Measurements from ENCODE around the gene CCDC12.
A peak's percentile ranks its signal among the peaks of the same experiment; 100 is the strongest.

The CCDC12 gene

DNA sequence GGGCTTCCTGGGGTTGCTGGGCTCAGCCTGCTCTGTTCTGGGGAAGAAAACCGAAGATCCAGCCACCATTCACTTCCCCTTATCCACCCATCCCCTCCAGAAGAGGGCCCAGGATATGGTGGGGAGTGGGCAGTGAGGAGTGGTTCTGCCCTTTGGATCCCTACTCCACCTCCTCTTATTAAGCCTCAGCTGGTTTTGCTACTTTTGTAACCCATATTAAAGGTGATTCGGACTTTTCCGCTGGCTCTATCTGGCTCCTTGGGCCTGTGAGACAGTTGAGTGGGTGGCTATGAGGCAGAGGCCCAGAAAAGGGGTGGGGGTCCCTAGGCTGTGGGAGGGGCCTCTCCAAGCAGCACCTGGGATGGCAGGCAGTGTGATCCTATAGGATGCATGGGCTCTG is 36.7 kb upstream of the CCDC12 start:
- TF ChIP-seq POLR2A (IDR thresholded peaks at IDR 0.05; ENCODE audit: low read depth, low read length) (no peak), TAF1 (IDR thresholded peaks at IDR 0.05; ENCODE audit: borderline replicate concordance, low read depth, low read length) (no peak), POLR2AphosphoS5 (IDR thresholded peaks at IDR 0.05; ENCODE audit: low read depth, low read length) (no peak)
- no peak for DNase-seq (ENCODE audit: insufficient read length)
- FAIRE-seq, result no peak

DNA sequence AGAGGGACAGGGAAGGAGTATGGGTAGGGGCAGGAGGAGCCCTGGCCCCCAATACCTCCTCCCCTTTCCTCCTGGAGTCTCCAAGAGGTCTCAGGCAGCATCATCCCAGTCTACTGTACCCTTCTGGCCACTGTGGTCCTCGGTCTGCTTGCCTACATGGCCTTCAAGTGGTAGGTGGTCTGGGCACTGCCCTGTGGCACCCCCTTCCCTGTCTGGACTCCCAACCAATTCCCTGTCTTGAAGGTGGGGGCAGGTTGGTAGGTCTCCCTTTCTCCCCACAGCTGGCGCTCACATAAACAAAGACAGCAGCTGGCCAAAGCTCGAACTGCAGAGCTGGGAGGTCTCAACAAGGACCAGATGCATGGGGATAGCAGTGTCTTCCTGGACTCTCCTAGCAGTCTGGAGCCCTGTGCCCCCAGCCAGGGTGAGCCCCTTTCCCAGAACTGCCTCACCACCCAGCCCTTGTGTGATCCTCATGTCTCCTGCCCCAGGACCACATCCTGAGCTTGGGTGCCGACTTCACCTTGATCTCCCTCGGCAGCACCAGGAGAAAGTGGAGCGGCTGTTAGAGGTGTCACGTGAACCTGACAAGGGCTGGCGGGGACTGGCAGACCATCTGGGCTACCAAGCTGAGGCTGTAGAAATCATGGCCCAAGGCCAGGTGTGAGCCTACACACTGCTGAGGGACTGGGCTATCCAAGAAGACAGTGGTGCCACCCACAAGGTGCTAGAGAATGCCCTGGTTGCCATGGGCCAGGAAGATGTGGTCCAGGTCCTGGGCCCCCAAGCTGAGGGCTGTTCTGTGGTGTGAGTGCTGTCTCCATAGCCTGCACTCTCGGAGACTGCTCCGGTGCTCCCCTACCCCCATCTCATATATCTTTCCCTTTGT is 36.0 kb upstream of the CCDC12 start:
- no peak for FAIRE-seq
- no peak for TF ChIP-seq POLR2A (IDR thresholded peaks at IDR 0.05; ENCODE audit: low read depth, low read length)
- no peak for TF ChIP-seq TAF1 (IDR thresholded peaks at IDR 0.05; ENCODE audit: borderline replicate concordance, low read depth, low read length)
- TF ChIP-seq POLR2AphosphoS5 (IDR thresholded peaks at IDR 0.05; ENCODE audit: low read depth, low read length), result no peak
- DNase-seq (ENCODE audit: insufficient read length), result no peak

DNA sequence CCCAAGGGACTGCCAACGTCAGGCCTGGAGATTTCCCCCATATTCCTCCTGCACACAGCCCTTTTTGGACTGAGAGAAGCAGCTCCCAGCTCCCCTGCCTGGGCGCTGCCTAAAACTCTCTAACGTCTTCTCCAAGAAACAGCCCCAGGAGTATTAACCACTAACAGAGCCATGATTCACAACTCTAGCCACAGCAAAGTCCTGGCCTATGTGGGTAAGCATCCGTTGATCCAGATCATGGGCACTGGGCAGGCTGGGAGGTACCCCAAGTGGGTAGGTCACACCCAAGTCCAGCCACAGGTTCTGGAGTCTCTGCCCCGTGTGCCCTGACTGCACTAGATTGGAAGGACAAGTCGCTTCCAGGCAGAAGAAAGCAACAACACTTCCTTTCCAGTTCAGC is 34.8 kb upstream of the CCDC12 start:
- FAIRE-seq, result no peak
- no peak for TF ChIP-seq POLR2A (IDR thresholded peaks at IDR 0.05; ENCODE audit: low read depth, low read length)
- TF ChIP-seq POLR2AphosphoS5 (IDR thresholded peaks at IDR 0.05; ENCODE audit: low read depth, low read length), result no peak
- no peak for TF ChIP-seq TAF1 (IDR thresholded peaks at IDR 0.05; ENCODE audit: borderline replicate concordance, low read depth, low read length)
- DNase-seq (ENCODE audit: insufficient read length), result no peak

DNA sequence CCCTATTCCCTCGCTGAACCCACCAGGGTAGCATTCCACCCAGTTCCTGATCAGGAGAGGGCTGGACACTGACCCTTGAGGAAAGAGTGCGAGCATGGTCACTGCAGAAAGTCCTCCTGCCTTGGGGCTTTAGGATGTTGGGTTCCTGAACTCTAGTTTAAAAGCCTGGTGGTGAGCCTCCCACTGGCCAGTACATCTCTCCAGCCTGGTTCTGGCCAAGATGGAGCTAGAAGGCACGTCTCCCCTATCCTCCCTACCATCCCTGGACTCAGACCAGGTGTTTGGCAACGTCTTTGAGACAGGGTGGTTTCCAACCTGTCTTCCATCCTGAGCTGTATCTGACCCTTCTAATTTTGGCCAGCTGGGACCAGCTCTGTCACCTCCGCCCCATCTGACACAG is 34.4 kb upstream of the CCDC12 start:
- DNase-seq (ENCODE audit: insufficient read length), result no peak
- FAIRE-seq, result no peak
- no peak; the same call in 1 of the 2 replicates for TF ChIP-seq POLR2A (IDR thresholded peaks at IDR 0.05; ENCODE audit: low read depth, low read length)
- no peak for TF ChIP-seq TAF1 (IDR thresholded peaks at IDR 0.05; ENCODE audit: borderline replicate concordance, low read depth, low read length)
- TF ChIP-seq POLR2AphosphoS5 (IDR thresholded peaks at IDR 0.05; ENCODE audit: low read depth, low read length), result 0 out of 2 replicates have a peak, but pooled peaks have one; percentile 2

DNA sequence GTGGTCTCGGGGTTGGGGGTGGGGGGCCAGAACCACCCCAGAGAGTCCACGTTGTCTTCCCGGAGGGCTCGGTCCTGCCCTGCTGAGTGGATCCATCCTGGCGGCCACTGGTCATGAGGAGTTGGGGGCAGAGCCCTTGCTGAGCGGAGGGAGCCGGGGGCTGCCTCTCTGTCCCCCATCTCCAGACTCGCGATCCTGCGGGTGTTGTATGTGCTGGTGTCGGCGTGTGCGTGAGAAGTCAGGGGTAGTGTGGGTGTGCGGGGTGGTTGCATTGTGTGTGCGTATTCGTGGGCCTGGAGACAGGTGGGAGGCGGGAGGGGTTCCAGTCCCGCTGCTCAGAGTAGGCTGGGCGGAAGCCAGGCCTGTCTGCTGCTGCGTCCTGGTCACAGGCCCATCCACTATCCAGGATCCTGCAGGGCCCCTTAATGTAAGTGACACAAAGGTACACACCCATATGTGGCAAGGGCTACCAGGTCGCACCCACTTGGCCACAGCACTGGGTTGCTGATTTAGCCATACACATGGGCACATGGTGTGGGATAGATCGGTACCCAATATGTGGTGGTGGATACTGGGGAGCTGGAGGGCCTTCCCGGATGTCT is 33.7 kb upstream of the CCDC12 start:
- no peak for TF ChIP-seq POLR2A (IDR thresholded peaks at IDR 0.05; ENCODE audit: low read depth, low read length)
- peak; percentile 49; the same call in 1 of the 2 replicates for TF ChIP-seq POLR2AphosphoS5 (IDR thresholded peaks at IDR 0.05; ENCODE audit: low read depth, low read length)
- FAIRE-seq, result no peak
- DNase-seq (ENCODE audit: insufficient read length), result no peak

DNA sequence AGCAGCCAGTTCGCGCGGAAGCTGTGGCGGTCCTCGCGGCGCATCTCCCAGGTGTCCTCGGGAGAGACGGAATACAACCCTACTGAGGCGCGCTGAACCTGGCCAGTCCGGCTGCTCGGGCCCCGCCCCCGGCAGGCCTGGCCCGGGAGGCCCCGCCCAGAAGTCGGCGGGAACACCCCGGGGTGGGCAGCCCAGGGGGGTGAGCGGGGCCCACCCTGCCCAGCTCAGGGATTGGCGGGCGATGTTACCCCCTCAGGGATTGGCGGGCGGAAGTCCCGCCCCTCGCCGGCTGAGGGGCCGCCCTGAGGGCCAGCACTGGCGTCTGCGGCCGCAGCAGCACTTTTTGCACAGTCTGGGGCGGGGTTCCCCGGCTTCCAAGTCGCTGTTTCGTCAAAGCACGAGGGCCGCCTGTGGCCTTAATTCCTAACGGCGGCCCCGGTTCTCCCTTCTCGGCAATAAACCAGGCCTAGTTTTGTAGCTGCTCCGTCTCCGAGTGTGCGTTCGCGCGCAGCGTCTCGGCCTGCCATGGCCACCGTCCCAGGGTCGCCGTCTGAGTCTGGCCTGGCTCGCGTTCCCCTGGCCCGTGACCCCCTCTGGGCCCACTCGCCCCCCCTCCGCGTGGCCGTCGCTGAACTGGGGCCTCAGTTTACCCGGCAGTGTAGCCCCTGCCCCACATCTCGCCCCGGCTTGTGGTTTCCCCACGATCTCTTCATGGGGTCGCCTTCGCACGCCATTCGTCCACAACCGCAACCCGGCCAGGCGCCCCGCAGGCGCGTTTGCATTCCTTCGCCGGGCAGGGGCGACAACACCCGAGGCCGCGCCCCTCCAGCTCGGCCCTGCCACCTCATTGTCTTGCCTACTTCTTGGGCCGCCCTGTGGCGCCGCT is 32.9 kb upstream of the CCDC12 start:
- no peak for TF ChIP-seq POLR2A (IDR thresholded peaks at IDR 0.05; ENCODE audit: low read depth, low read length)
- no peak for TF ChIP-seq POLR2AphosphoS5 (IDR thresholded peaks at IDR 0.05; ENCODE audit: low read depth, low read length)
- no peak for TF ChIP-seq TAF1 (IDR thresholded peaks at IDR 0.05; ENCODE audit: borderline replicate concordance, low read depth, low read length)
- peak; percentile 95 for FAIRE-seq
- DNase-seq (ENCODE audit: insufficient read length), result peak; percentile 95

DNA sequence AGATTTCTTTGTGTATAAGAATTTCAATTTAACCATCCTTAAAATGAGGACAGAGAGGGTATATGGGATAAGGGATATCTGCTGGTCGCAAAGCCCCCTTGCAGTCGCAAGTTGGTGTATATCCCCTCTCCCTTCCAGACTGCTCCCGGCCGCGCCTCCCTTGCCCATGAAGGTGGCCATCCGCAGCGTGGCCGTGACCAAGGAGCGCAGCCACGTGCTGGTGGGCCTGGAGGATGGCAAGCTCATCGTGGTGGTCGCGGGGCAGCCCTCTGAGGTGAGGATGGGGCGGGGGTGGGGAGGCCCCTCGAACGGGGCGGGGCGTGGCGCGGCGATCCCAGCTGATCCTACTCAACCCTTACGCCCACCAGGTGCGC is 32.3 kb upstream of the CCDC12 start:
- TF ChIP-seq POLR2AphosphoS5 (IDR thresholded peaks at IDR 0.05; ENCODE audit: low read depth, low read length), result no peak
- TF ChIP-seq TAF1 (IDR thresholded peaks at IDR 0.05; ENCODE audit: borderline replicate concordance, low read depth, low read length), result no peak
- TF ChIP-seq POLR2A (IDR thresholded peaks at IDR 0.05; ENCODE audit: low read depth, low read length), result no peak; the same call in 1 of the 2 replicates
- DNase-seq (ENCODE audit: insufficient read length) (no peak), FAIRE-seq (no peak)

DNA sequence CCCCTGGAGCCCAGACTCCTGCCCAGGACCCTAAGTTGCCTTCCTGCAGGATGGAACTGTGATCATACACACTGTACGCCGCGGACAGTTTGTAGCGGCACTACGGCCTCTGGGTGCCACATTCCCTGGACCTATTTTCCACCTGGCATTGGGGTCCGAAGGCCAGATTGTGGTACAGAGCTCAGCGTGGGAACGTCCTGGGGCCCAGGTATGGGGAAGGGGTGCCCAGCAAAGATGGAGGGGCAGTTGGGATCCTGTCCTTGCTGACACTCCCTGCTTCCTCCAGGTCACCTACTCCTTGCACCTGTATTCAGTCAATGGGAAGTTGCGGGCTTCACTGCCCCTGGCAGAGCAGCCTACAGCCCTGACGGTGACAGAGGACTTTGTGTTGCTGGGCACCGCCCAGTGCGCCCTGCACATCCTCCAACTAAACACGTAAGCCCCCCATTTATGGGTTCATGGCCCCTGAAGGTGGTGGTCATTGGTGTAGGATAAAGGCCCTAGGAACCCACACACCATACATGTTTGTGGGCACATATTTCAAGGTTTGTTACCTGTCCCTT is 31.8 kb upstream of the CCDC12 start:
- TF ChIP-seq TAF1 (IDR thresholded peaks at IDR 0.05; ENCODE audit: borderline replicate concordance, low read depth, low read length), result no peak
- TF ChIP-seq POLR2A (IDR thresholded peaks at IDR 0.05; ENCODE audit: low read depth, low read length), result no peak
- TF ChIP-seq POLR2AphosphoS5 (IDR thresholded peaks at IDR 0.05; ENCODE audit: low read depth, low read length), result no peak; the same call in 1 of the 2 replicates
- no peak for FAIRE-seq
- DNase-seq (ENCODE audit: insufficient read length), result no peak

DNA sequence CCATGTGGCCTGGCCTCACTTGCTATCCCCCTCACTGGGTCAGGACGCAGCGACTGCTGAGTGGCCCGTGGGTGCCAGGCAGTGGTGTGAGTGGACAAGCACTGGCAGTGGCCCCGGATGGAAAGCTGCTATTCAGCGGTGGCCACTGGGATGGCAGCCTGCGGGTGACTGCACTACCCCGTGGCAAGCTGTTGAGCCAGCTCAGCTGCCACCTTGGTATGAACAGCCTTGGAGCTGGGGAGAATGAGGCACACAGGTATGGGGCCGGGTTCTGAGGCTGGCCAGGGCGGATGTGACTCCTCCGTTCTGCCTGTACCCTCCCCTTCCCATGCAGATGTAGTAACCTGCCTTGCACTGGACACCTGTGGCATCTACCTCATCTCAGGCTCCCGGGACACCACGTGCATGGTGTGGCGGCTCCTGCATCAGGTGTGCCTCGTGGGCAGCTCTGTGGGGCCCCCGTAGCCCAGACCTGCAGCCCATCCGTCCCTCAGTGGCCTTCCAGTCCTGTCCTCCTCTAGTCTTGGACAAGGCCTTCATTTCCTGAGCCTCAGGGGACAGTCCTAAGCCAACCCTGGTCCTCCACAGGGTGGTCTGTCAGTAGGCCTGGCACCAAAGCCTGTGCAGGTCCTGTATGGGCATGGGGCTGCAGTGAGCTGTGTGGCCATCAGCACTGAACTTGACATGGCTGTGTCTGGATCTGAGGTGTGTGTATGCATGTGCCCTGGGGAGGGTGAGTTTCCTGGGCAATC is 31.1 kb upstream of the CCDC12 start:
- no peak for DNase-seq (ENCODE audit: insufficient read length)
- FAIRE-seq, result no peak
- TF ChIP-seq TAF1 (IDR thresholded peaks at IDR 0.05; ENCODE audit: borderline replicate concordance, low read depth, low read length) (no peak), POLR2A (IDR thresholded peaks at IDR 0.05; ENCODE audit: low read depth, low read length) (peak; percentile 15; the same call in 1 of the 2 replicates), POLR2AphosphoS5 (IDR thresholded peaks at IDR 0.05; ENCODE audit: low read depth, low read length) (peak; percentile 13)

DNA sequence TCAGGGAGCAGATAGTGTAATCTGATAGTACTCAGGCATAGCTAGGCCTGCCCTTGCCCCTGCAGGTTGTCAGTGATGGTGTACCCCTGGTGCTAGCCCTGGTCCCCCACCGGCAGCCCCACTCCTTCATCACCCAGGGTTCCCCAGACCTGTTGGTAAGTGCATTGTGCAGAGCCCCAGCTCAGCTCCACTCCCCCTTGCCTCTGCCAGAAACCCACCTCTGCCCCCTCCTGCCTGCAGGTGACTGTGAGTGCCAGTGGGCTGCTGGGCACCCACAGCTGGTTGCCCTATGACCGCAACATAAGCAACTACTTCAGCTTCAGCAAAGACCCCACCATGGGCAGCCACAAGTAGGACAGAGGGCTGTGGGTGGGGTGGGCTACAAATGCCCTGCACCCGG is 30.5 kb upstream of the CCDC12 start:
- peak; percentile 11; the same call in 1 of the 2 replicates for TF ChIP-seq POLR2AphosphoS5 (IDR thresholded peaks at IDR 0.05; ENCODE audit: low read depth, low read length)
- no peak for TF ChIP-seq POLR2A (IDR thresholded peaks at IDR 0.05; ENCODE audit: low read depth, low read length)
- no peak for FAIRE-seq

More for the DNA sequence above, 30.5 kb upstream of the CCDC12 start:
- DNase-seq (ENCODE audit: insufficient read length), result no peak

Data from GM12892 (cell line).